COR-L47 (cell line): ENCODE measurements around the gene CSRP2.

Experiments used
- DNase-seq: peaks from one replicate; lab custom pipeline; 2025; lab: John Stamatoyannopoulos, UW

CSRP2 gene

GRCh38 chr12:76878899-76879709, at the start of gene CSRP2:
Gene CSRP2, minus strand, starts transcription at chr12:76879019. Its CDS starts 12,759 bp downstream, at chr12:76866260.
- peak; percentile 74 for DNase-seq

DNA sequence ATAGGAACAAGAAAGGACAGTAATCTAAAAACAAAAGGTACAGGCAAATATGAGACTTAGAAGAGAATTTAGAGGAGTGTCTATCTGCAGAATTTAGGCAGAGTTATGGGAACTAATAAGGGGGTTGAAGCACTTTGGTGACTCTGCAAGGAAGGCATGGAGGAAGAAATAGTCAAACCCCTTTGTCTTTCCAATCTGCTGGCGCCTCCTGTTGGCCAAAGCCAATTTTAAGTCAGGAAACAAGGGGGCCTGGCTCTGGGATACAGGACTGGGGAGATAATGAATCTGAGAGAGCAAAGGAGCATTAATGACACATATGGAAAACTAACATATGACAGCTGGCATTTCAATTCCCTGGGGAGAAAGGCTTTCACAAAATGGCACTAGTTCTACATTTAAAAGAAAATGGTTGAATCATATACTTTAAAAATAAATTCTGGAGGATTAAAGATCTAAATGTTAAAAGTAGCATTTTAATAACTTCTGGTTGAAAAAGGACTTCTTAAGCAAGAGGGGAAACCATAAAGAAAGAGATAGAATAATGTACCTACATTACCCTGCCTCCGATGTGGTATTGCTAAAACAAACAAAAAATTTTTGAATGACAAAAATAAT, 48.5 kb upstream of the CSRP2 start:
- DNase-seq, result no peak

DNA sequence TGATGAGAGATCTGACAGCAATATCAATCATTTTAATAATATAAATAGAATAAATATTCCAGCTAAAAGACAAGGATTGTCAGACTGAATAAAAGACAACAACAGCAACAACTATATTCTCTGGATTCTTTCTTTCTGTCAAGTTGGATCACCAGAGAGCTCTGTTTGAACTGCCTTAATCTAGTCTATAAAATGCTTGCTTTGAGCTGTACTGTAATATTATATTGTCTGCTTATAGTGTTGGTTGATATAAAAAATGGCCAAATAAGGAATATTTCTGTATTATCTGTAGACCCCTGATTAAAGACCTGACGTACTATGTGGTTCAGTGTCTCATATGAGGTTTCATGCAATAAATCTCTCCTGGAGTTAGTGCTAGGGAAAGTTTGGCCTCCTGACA, 46.3 kb upstream of the CSRP2 start:
- DNase-seq, result no peak

DNA sequence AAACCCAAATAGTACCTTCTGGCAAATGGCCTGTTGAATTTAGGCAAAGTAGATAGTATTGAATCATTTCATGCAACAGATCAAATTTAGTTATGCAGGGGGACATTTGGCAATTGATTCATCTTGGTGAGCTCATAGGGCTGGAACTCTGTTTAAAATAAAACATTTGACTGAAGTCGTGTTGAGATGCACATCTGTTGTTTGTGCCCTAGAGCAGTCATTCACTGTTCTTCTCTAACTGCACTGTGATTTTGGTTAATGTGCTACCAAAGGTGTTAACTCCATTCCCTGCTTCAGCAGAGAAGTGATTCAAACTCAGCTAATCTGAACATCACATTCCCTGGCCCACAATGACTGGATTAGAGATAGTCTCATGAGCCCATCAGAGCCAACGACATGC, 44.0 kb upstream of the CSRP2 start:
- DNase-seq, result no peak

DNA sequence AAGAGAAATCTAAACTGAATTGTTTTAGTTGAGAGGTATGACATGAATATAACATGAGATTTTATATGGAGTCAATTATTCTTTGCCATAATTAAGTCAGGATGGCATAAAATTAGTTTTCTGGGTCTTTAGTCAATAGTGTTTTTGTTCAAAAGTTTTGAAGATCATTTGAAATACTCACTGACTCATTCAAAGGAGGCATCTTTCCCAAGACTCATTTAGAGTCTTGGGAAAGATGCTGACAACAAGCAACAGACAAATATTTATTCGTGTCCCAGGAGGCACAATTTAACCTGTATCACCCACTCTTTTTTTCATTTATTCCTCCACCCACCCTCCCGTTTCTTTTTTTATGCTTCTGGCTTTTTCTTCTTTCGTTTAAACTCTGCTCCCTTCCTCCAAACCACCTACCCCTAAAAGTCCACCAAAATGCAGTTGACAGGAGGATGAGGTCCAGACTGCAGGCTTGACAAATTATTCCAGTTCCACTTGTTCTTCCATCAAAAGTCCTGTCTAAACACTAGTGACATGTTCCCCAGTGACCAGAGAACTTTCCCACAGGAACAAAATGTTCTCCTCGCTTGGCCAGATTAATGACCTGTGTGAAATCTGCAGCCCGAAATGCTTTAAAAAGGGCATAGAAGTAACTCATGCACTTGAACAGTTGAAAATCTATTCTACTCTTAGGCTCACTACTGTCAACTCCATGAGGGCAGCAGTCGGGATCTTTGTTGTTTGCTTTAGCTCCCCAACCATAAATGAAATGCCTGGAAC, 43.3 kb upstream of the CSRP2 start:
- DNase-seq, result no peak

- no peak for DNase-seq
Observed at GRCh38 chr12:76921100-76921471, 42.3 kb upstream of the CSRP2 start.

GRCh38 chr12:76920172-76921099, 41.6 kb upstream of the CSRP2 start:
- DNase-seq, result no peak

DNA sequence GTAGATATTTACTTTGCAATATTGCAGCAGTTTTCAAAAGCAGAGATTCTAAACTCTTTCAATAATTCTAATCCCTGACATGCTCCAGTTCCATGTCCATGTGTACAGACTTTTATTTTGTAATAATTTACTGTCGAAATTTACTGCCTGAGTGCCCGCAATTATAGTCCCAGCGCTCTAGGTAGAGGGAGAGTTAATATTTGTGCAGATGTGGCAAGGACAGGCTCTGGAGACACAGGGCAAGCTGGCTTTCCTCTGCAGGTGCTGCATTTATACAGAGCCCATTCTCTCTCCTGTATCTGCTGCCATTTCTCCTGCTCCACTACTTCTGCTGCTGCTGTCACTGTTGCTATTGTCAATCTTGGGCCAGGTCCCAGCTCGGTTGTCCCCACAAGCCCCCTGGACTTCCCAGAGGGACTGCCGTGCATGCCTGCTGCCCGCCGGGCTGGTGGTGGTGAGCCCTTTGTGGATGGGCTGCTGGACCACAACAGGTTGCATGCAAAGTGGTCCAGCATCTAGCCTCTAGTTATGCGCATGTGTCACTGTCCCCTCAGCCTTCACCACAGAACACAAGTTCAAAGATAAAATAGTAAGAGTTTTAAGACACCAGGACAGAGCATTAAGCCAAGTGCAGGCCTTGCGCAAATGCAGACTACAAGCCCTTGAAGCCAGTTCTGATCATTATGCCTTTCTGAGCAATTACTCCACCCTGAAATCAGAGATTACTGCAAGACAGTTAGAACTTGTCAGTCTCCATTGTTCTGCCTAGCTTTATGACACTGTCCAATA, 40.8 kb upstream of the CSRP2 start:
- no peak for DNase-seq

DNA sequence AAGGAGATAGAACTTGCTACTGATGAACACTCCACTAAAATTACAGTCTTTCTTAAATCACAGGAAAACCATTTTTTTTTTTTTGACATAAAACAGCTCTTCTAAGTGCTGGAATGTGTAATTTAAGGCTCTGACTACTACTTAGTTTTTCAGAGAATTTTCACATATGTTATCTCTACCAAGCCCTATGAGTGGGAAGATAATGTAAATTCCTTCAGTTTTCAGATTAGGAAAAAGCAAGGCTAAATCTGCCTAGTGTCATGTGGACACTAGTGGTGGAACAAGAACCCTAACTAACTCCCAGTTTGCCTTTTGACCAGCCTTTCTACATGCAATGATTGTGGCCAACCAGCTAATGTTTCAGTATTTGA, 37.3 kb upstream of the CSRP2 start:
- no peak for DNase-seq

DNA sequence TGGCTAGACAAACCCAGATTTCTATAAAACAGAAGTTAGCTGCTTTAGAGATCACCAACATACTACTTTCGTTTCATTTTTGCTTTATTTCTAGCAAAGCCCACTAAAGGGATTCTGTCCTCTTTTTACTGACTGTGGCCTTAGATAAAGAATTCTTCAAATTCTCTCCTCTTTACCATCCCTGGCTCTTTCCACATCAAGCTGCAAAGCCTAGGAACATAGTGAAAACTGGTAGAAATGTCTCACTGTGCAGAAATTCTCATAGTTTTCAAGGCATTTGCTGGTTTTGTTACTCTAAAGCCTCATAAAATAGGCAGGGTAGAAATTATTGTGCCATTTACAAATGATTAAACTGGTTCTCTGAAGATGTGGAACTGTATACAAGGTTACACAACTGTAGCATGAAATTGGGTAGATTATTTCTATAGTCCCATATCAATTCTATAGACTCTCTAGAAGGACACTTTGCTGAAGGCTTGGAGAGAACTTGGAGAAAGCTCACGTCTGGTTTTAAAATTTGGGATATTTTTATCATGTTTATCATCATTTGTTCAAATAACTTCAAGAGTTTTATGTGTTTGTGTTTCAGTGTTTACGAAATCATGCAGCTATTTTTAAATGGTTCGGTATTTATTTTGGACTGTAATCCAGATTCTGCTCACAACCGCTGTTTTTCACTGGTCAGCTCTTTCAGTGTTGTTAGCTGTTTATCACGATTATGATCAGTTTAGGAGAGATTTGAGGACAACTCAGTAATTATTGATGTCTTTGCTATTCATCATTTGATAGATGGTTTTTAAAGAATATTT, 36.7 kb upstream of the CSRP2 start:
- no peak for DNase-seq

DNA sequence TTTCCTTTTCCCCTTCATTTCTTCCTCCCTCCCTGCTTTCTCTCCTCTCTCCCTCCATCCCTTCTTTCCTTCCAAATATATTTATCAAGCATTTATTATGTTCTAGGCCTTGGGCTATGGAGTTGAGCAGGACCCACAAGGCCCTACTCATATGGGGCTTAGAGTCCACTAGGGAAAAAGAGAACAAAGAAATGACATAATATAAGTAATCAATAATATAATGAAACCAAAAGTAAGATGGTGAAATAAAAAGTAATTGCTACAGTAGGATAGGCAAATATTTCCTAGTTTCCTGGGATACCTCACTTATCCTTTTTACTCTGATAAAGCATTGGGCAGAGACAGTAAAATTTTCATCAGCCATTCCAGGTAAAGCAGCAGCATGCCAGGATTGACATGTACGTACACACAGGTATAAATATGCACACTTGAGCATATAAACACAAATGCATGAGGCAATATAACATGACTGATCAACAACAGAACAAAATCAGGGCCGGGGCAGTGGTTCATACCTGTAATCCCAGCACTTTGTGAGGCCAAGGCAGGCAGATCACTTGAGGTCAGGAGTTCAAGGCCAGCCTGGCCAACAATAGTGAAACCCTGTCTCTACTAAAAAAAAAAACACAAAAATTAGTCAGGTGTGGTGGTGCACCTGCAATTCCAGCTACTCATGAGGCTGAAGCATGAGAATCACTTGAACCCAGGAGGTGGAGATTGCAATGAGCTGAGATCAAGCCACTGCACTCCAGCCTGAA, 35.5 kb upstream of the CSRP2 start:
- no peak for DNase-seq

GRCh38 chr12:76909290-76909689, 30.5 kb upstream of the CSRP2 start:
- no peak for DNase-seq

GRCh38 chr12:76908303-76909017, 29.6 kb upstream of the CSRP2 start:
- DNase-seq, result no peak

- no peak for DNase-seq
Observed at GRCh38 chr12:76901628-76902380, 23.0 kb upstream of the CSRP2 start.

- no peak for DNase-seq
Observed at GRCh38 chr12:76899522-76899921, 20.7 kb upstream of the CSRP2 start.

DNA sequence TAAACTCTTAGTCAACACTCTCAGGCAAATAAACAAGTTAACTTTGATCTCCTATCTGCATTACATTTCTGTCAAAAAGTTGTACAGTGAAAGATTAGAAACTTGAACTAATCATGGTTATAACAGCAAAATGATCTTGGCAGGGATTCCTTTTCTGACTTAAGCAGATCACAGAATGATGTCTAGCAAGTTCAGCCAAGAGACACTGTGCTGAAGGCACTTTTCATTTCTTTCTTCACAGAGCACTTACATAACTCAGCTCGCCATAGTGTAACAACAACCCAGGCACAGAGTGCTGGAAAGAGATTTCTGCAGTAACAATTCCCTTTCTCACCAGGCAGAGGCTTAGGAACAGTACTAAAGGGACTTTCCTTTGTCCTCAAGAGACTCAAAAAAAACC, 19.6 kb upstream of the CSRP2 start:
- DNase-seq, result no peak

- DNase-seq, result no peak
Observed at GRCh38 chr12:76896274-76896673, 17.5 kb upstream of the CSRP2 start.

- DNase-seq, result no peak
Observed at GRCh38 chr12:76895796-76896195, 17.0 kb upstream of the CSRP2 start.
